Transverse colon (tissue), 4 donors: ENCODE results near the gene TMEM38B. TPM values are rescaled to one million over a fixed set of nuclear protein-coding genes. Genes with fewer than 3 reads are reported as not detected.

Experiments used
- DNase-seq: peaks from one replicate; pipeline ENCODE4 v3.0.0-alpha.2; 2019
- H3K27ac ChIP-seq, 4 donors: fragments of 200-600 bp; sonication (generic); 2 replicates each; pipeline ENCODE4 v1.5.1; 2016 to 2018; ENCODE audit warnings: inconsistent platforms in 4 of 4
- H3K27me3 ChIP-seq: fragments of 200-600 bp; sonication (generic); 2 replicates; pipeline ENCODE4 v1.5.1; 2017; ENCODE audit warnings: inconsistent platforms
- H3K36me3 ChIP-seq, 4 donors: fragments of 200-600 bp; sonication (generic); 2 replicates each; pipeline ENCODE4 v1.5.1; 2017 to 2019; ENCODE audit warnings: inconsistent platforms in 4 of 4
- H3K4me1 ChIP-seq, 4 donors: fragments of 200-600 bp; sonication (generic); 2 replicates each; pipeline ENCODE4 v1.5.1; 2017 to 2020; ENCODE audit warnings: inconsistent platforms in 4 of 4
- H3K4me3 ChIP-seq, 4 donors: fragments of 200-600 bp; sonication (generic); 1 replicate in 1 of 4; 2 replicates in 3 of 4; pipeline versions ENCODE4 v1.5.1 to v1.6.1; 2017 to 2019; ENCODE audit warnings: inconsistent platforms in 4 of 4
- H3K9me3 ChIP-seq, 2 donors: fragments of 200-600 bp; sonication (generic); 2 replicates each; pipeline ENCODE4 v1.5.1; 2017 to 2019; ENCODE audit warnings: inconsistent platforms in 2 of 2
- CTCF ChIP-seq, 5 experiments: fragments of 200-600 bp in 3 of 5; fragments of 450-650 bp in 2 of 5; sonication (generic) in 3 of 5; IDR thresholded peaks; 1 replicate in 2 of 5; 2 replicates in 3 of 5; pipeline ENCODE4 v1.5.1; 2016 to 2017; ENCODE audit warnings: antibody characterized with exemption in 5 of 5, inconsistent platforms in 3 of 5, mild to moderate bottlenecking in 2 of 5, moderate library complexity in 1 of 5
- EP300 ChIP-seq: sonication (generic); formaldehyde crosslinking; IDR thresholded peaks from one replicate; pipeline ENCODE4 v1.6.1; 2017; ENCODE audit warnings: antibody characterized with exemption, low read depth
- POLR2A ChIP-seq: fragments of 450-650 bp; IDR thresholded peaks from one replicate; pipeline ENCODE4 v1.6.1; 2016; ENCODE audit warnings: antibody characterized with exemption, mild to moderate bottlenecking, moderate library complexity
- POLR2AphosphoS5 ChIP-seq, 3 donors: sonication (generic); formaldehyde crosslinking; IDR thresholded peaks; one replicate each; pipeline ENCODE4 v1.6.1; 2016; ENCODE audit warnings: antibody characterized with exemption in 3 of 3
- WGBS, 2 donors: methylation state at CpG; one replicate each; pipeline ENCODE4 v1.1.5; 2018; ENCODE audit warnings: low coverage in 1 of 2; 5-methylcytosine and 5-hydroxymethylcytosine counted together
- in situ Hi-C, 4 donors: fragments of 200-750 bp; cut with MboI; loops; one replicate each; pipeline versions ENCODE4 v1.15.0 to v1.15.1; 2017; ENCODE audit warnings: low sequenced_read_pairs in 3 of 4, low pct_ligation_motif_present in 1 of 4, low pct_unique_long_range_greater_than_20kb in 1 of 4
- intact Hi-C: fragments of 100-400 bp; cut with DNase I; formaldehyde crosslinking; loops from one replicate; pipeline ENCODE4 v1.15.1; 2023; ENCODE audit warnings: low total_unique reads
- total RNA-seq, 4 donors: library from RNA; depleted of rRNA; stranded (reverse); fragments of >200 nt; gene quantifications; one replicate each; pipeline ENCODE4 v1.1.0, GENCODE V29; 2016

Gene TMEM38B
- total RNA-seq, 4 donors from 2014 or later: 25.2 to 36.6 (median 29.1) TPM

- H3K9me3 ChIP-seq: no peaks in the 10 kb centered on the region
- TF ChIP-seq POLR2A (no peak), CTCF (IDR thresholded peaks at IDR 0.05) (no peak), EP300 (no peak), POLR2AphosphoS5 (IDR thresholded peaks at IDR 0.05) (no peak)
- 91 to 96% methylated on average over 5 of the region's 5 CpGs for WGBS, 2 donors
- no peak overlapping the region for H3K27ac ChIP-seq
- in situ Hi-C loops: no loop called here
- DNase-seq: no peak
- H3K27me3 ChIP-seq: no peaks in the 10 kb centered on the region
- no peaks in the 10 kb centered on the region for H3K36me3 ChIP-seq
- intact Hi-C loops: no loop called here
- no peaks in the 10 kb centered on the region for H3K4me1 ChIP-seq
- no peak overlapping the region for H3K4me3 ChIP-seq
These were observed 122.6 kb downstream of the TMEM38B start for GRCh38 chr9:105816981-105817380.

- Histone ChIP-seq H3K9me3 (no peaks in the 10 kb centered on the region), H3K27ac (no peak overlapping the region), H3K27me3 (no peaks in the 10 kb centered on the region), H3K4me3 (no peak overlapping the region), H3K4me1 (no peaks in the 10 kb centered on the region), H3K36me3 (no peaks in the 10 kb centered on the region)
- DNase-seq: no peak
- 70 to 88% methylated on average over 5 to 15 of the region's 15 CpGs for WGBS, 2 donors
- in situ Hi-C loops (no loop called here), intact Hi-C loops (no loop called here)
- TF ChIP-seq POLR2AphosphoS5 (IDR thresholded peaks at IDR 0.05) (no peak), CTCF (IDR thresholded peaks at IDR 0.05) (no peak), EP300 (no peak), POLR2A (no peak)
These were observed 124.6 kb downstream of the TMEM38B start for GRCh38 chr9:105818903-105819302.

- in situ Hi-C loops (no loop called here), intact Hi-C loops (no loop called here)
- WGBS, 2 donors: 86 to 90% methylated on average over 14 to 23 of the region's 23 CpGs
- no peak overlapping the region for H3K4me3 ChIP-seq
- H3K4me1 ChIP-seq: no peaks in the 10 kb centered on the region
- no peak for TF ChIP-seq POLR2AphosphoS5 (IDR thresholded peaks at IDR 0.05)
- TF ChIP-seq EP300: no peak
- TF ChIP-seq POLR2A: no peak
- no peak for TF ChIP-seq CTCF (IDR thresholded peaks at IDR 0.05)
- H3K27me3 ChIP-seq: no peaks in the 10 kb centered on the region
- no peak for DNase-seq
- no peaks in the 10 kb centered on the region for H3K9me3 ChIP-seq
- H3K36me3 ChIP-seq: no peaks in the 10 kb centered on the region
- no peak overlapping the region for H3K27ac ChIP-seq
These were observed 128.5 kb downstream of the TMEM38B start for GRCh38 chr9:105822814-105823213.

Other genes starting within 250 kb of the TMEM38B start
- gene FSD1L, start 246.5 kb upstream of the TMEM38B start, total RNA-seq: 10 to 100 TPM in 1 of 4 donors, 1 to 10 TPM in 3; 1.8 to 16.8 (median 7.0) TPM
- 10 to 100 TPM in 3 of 4 donors, 1 to 10 TPM in 1; 6.7 to 15.1 (median 14.5) TPM for gene FKTN, start 136.4 kb upstream of the TMEM38B start, total RNA-seq
- not detected for gene TAL2, start 32.1 kb upstream of the TMEM38B start, total RNA-seq